Measurements from ENCODE around the gene ZNF777. TPM values are rescaled to one million over a fixed set of nuclear protein-coding genes. Genes with fewer than 3 reads are reported as not detected.
A peak's percentile ranks its signal among the peaks of the same experiment; 100 is the strongest.
"Not testable (repeated sequence)": the region's sequence is repeated elsewhere in the genome, so short reads cannot be mapped to it uniquely, and the experiment has no call there.

The ZNF777 gene
- total RNA-seq, 2 experiments from 2014 or later: 10.1 to 11.4 TPM

- peaks cover 9% of the 10 kb centered on the region for H3K4me1 Mint-ChIP-seq (ENCODE audit: low read depth)
- no peaks in the 10 kb centered on the region for H3K9me3 Mint-ChIP-seq
- CTCF ChIA-PET: interaction anchor here (0.9 to 2.7 kb wide), 12 partner anchors 8 to 318 kb away, joined by 3 to 21 read pairs (median 6); partner anchors contain the start of genes ZNF398, ZNF777 and ZNF783
- H3K27me3 Mint-ChIP-seq: no peaks in the 10 kb centered on the region
- H3K36me3 Mint-ChIP-seq: no peaks in the 10 kb centered on the region
- H3K4me3 Mint-ChIP-seq: no peak overlapping the region
- DNase-seq: no peak
- H3K27ac Mint-ChIP-seq: no peak overlapping the region
- POLR2A ChIA-PET: interaction anchor here (1.7 kb wide), 1 partner anchor 162 kb away, joined by 6 read pairs; the partner anchor contains the start of gene ZNF783
- intact Hi-C loops (cut with micrococcal nuclease): loop anchor here (2.0 to 5.0 kb wide), 3 partner anchors 161 to 436 kb away; partner anchors contain the start of genes ZNF398 and ZNF783
Observed at GRCh38 chr7:149423449-149424110, 37.3 kb downstream of the ZNF777 start.

- no peaks in the 10 kb centered on the region for H3K36me3 Mint-ChIP-seq
- POLR2A ChIA-PET: interaction anchor here (0.8 to 1.7 kb wide), 3 partner anchors 37 to 202 kb away, joined by 4 to 6 read pairs (median 5); partner anchors contain the start of gene ZNF783
- no peaks in the 10 kb centered on the region for H3K27me3 Mint-ChIP-seq
- no peaks in the 10 kb centered on the region for H3K9me3 Mint-ChIP-seq
- H3K27ac Mint-ChIP-seq: no peak overlapping the region
- peak overlapping the region; percentile 29 for H3K4me3 Mint-ChIP-seq
- peak; percentile 38 for DNase-seq
- H3K4me1 Mint-ChIP-seq (ENCODE audit: low read depth): peaks cover 9% of the 10 kb centered on the region
- intact Hi-C loops (cut with micrococcal nuclease): loop anchor here (1.0 to 5.0 kb wide), 6 partner anchors 37 to 436 kb away; partner anchors contain the start of genes ZNF398, ZNF746 and ZNF783
- CTCF ChIA-PET: interaction anchor here (0.7 to 2.7 kb wide), 21 partner anchors 9 to 319 kb away, joined by 3 to 21 read pairs (median 6); partner anchors contain the start of genes ZNF398, ZNF777 and ZNF783
Observed at GRCh38 chr7:149422914-149423301, 38.0 kb downstream of the ZNF777 start.

DNA sequence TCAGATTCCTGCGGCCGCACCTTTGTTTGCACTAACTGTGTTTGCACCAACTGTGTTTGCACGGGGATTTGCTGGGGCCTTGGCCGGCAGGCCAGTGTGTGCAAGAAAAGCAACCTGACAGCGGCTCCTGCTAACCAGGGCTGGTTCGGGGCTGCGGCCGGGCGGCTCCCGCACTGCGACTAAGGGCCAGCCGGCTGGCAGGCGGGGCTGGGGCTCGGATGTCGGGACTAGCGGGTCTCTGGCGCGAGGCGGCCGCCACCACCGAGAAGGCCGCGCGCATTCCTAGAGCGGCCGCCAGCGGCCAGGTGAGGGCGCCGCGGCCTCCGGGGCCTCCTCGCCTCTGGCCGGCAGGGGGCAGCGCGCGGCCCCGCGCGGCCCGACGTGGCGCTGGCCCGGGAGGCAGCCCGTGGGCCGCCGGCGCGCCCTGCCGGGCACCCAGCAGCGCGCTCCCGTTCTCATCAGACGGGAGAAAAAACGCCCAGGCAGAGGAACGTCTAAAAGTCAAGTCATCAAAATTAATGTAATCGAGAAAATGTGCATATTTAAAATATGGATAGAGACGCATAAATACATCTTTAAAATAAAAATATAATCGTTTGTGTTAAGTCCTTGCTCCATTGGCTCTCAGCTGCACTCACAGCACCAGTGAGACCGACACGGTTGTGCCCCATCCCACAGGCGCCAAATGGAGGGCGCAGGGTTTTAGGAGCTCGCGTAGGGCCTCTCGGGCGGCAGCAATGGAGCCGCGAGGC lies 38.5 kb downstream of the ZNF777 start:
- peak; percentile 80 for DNase-seq
- Mint-ChIP-seq H3K4me1 (ENCODE audit: low read depth) (peaks cover 9% of the 10 kb centered on the region), H3K36me3 (no peaks in the 10 kb centered on the region), H3K27ac (peak overlapping the region; percentile 51), H3K27me3 (no peaks in the 10 kb centered on the region), H3K4me3 (peak overlapping the region; percentile 72), H3K9me3 (no peaks in the 10 kb centered on the region)
- intact Hi-C loops (cut with micrococcal nuclease): loop anchor here (1.0 to 5.0 kb wide), 6 partner anchors 38 to 435 kb away; partner anchors contain the start of genes ZNF398, ZNF746 and ZNF783
- ChIA-PET POLR2A (interaction anchor here (0.6 to 1.7 kb wide), 6 partner anchors 21 to 202 kb away, joined by 3 to 6 read pairs (median 4); partner anchors contain the start of gene ZNF783), CTCF (interaction anchor here (0.7 to 2.7 kb wide), 24 partner anchors 9 to 320 kb away, joined by 3 to 21 read pairs (median 5); partner anchors contain the start of genes ZNF282, ZNF398, ZNF777 and ZNF783)

GRCh38 chr7:149420006-149420405 lies 40.9 kb downstream of the ZNF777 start:
- peaks cover 9% of the 10 kb centered on the region for H3K4me1 Mint-ChIP-seq (ENCODE audit: low read depth)
- intact Hi-C loops (cut with micrococcal nuclease): loop anchor here (5.0 kb wide), 2 partner anchors 273 to 433 kb away; partner anchors contain the start of gene ZNF398
- no peaks in the 10 kb centered on the region for H3K36me3 Mint-ChIP-seq
- no peak overlapping the region for H3K27ac Mint-ChIP-seq
- H3K9me3 Mint-ChIP-seq: no peaks in the 10 kb centered on the region
- CTCF ChIA-PET: no interaction called here
- POLR2A ChIA-PET: no interaction called here
- DNase-seq: no peak
- H3K4me3 Mint-ChIP-seq: no peak overlapping the region
- peaks cover 4% of the 10 kb centered on the region for H3K27me3 Mint-ChIP-seq

DNA sequence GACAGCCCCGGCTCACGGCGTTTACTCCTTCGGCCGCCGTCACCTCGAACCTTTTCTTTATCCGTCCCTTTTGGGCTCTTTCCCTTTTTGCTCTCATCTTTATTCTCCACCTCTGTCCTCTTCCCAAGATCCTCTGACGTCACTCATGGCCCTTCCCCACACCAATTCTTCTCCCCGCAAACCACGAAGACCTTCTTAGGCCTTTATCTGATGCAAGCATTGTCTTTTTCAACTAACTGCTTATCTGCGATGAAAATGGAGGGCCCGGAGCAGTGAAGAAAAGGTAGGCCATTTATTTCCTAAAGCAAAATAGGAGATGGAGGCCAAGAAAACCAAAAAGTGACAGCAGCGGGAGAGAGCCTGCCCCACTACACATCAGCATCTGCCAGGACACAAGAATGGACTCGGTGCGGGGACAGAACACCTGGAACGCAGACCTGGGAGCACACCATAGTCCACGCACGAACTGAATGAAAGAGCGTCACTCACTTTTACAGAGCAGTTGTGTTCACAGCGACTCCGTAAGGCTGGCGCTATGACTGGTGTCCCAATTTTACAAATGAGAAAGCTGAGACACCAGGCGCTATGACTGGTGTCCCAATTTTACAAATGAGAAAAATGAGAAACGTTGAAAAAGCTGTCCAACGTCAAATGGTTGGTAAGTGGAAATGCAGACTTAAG lies 45.3 kb downstream of the ZNF777 start:
- intact Hi-C loops (cut with micrococcal nuclease): no loop called here
- Mint-ChIP-seq H3K9me3 (no peaks in the 10 kb centered on the region), H3K4me3 (peak overlapping the region; percentile 5), H3K4me1 (ENCODE audit: low read depth) (peaks cover 5% of the 10 kb centered on the region), H3K27ac (no peak overlapping the region), H3K27me3 (peaks cover 30% of the 10 kb centered on the region), H3K36me3 (no peaks in the 10 kb centered on the region)
- no peak for DNase-seq
- CTCF ChIA-PET: interaction anchor here (0.6 kb wide), 1 partner anchor 67 kb away, joined by 3 read pairs; no protein-coding TSS in a partner anchor
- POLR2A ChIA-PET: no interaction called here

DNA sequence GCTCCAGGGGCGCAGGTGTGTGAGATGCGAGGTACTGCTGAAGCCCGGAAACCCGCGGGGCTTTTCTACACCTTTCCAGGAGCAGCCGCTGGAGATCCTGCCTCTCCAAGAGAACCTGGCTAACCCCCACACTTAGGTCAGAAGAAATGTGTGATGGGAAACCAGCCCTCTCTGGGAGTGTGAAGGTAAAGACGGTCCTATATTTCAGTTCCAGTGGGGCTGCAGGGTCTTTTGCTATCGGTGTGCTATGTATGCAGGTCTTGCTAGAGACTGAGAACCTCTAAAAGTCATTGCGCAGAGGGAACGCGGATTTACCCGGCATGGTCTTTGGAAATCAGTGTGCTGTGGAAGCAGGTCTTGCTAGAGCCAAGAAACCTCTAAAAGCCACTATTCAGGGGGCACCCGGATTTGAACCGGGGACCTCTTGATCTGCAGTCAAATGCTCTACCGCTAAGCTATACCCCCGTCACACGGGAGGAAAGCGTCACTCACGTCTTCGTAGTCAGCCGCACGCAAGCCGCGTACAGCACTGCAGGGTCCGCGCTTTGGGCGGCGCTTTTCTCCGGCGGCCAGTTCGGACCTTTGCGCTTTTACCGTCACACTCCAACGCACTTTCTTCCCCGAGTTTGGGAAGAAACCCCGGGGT lies 46.0 kb downstream of the ZNF777 start:
- peak; percentile 53 for DNase-seq
- no peaks in the 10 kb centered on the region for H3K9me3 Mint-ChIP-seq
- H3K4me1 Mint-ChIP-seq (ENCODE audit: low read depth): peaks cover 5% of the 10 kb centered on the region
- H3K4me3 Mint-ChIP-seq: peak overlapping the region; percentile 5
- no peaks in the 10 kb centered on the region for H3K36me3 Mint-ChIP-seq
- H3K27me3 Mint-ChIP-seq: peaks cover 30% of the 10 kb centered on the region
- CTCF ChIA-PET: interaction anchor here (0.6 to 2.9 kb wide), 2 partner anchors 8 to 68 kb away, joined by 3 to 12 read pairs; no protein-coding TSS in a partner anchor
- POLR2A ChIA-PET: no interaction called here
- no peak overlapping the region for H3K27ac Mint-ChIP-seq
- intact Hi-C loops (cut with micrococcal nuclease): no loop called here

- CTCF ChIA-PET: interaction anchor here (2.9 kb wide), 1 partner anchor 9 kb away, joined by 12 read pairs; no protein-coding TSS in a partner anchor
- Mint-ChIP-seq H3K4me3 (no peak overlapping the region), H3K9me3 (no peaks in the 10 kb centered on the region), H3K4me1 (ENCODE audit: low read depth) (peaks cover 5% of the 10 kb centered on the region), H3K36me3 (no peaks in the 10 kb centered on the region), H3K27me3 (peaks cover 31% of the 10 kb centered on the region), H3K27ac (no peak overlapping the region)
- intact Hi-C loops (cut with micrococcal nuclease): no loop called here
- no peak for DNase-seq
- POLR2A ChIA-PET: no interaction called here
Observed at GRCh38 chr7:149414171-149414570, 46.7 kb downstream of the ZNF777 start.

GRCh38 chr7:149413083-149413482 lies 47.8 kb downstream of the ZNF777 start:
- intact Hi-C loops (cut with micrococcal nuclease); H3K4me3 Mint-ChIP-seq; H3K4me1 Mint-ChIP-seq (ENCODE audit: low read depth); H3K36me3 Mint-ChIP-seq; H3K9me3 Mint-ChIP-seq; DNase-seq; H3K27ac Mint-ChIP-seq: not testable (repeated sequence)
- H3K27me3 Mint-ChIP-seq: peaks cover 33% of the 10 kb centered on the region
- POLR2A ChIA-PET: interaction anchor here (0.6 kb wide), 1 partner anchor 266 kb away, joined by 3 read pairs; no protein-coding TSS in a partner anchor
- CTCF ChIA-PET: interaction anchor here (2.9 kb wide), 1 partner anchor 10 kb away, joined by 12 read pairs; no protein-coding TSS in a partner anchor

DNA sequence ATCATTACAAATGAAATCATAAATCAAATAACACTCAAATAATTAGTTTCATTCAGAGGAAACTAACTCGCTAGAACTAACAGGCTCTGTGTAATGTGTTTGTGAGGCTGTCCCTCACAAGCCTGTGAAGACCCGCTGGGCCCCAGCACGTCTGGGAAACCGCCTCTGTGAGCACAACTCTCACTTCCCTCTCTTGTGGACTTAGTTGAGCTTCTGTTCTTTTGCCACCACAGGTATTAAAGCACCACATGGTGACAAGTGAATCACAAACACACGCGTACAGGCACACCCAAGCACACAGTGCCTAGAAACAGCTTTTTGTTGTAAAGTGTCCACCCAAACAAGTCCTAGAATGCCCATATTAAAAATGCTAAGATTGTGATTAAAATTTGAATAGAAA lies 51.0 kb downstream of the ZNF777 start:
- ChIA-PET POLR2A (no interaction called here), CTCF (no interaction called here)
- intact Hi-C loops (cut with micrococcal nuclease): no loop called here

GRCh38 chr7:149404825-149405224 lies 56.0 kb downstream of the ZNF777 start:
- CTCF ChIA-PET: interaction anchor here (1.1 kb wide), 1 partner anchor 94 kb away, joined by 4 read pairs; no protein-coding TSS in a partner anchor
- intact Hi-C loops (cut with micrococcal nuclease): no loop called here

More for the DNA sequence above, 51.0 kb downstream of the ZNF777 start:
- Mint-ChIP-seq H3K9me3 (no peaks in the 10 kb centered on the region), H3K27me3 (peaks cover 30% of the 10 kb centered on the region), H3K4me3 (no peak overlapping the region), H3K36me3 (no peaks in the 10 kb centered on the region), H3K4me1 (ENCODE audit: low read depth) (peaks cover 5% of the 10 kb centered on the region), H3K27ac (no peak overlapping the region)
- no peak for DNase-seq

DNA sequence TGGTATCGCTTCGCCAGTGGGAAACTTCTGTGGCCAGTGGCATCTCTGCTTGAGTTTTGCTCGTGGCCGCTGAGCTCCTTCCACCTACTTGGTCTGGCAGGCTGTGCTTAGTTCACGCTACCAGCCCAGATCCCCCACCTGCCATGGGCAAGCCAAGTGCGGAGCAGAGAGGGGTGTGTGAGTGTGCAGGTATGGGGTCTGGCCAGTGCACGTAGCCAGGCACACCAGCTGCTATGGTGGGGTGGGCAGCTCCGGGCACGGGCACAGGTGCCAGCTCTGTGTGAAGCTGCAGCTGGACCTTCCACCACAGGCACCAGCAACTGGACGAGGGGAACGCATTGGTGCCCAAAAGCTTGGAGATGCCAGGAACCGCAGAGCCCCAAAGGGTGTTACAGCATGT lies 56.5 kb downstream of the ZNF777 start:
- POLR2A ChIA-PET: no interaction called here
- peaks cover 12% of the 10 kb centered on the region for H3K27me3 Mint-ChIP-seq
- intact Hi-C loops (cut with micrococcal nuclease): no loop called here
- CTCF ChIA-PET: interaction anchor here (1.1 kb wide), 1 partner anchor 94 kb away, joined by 4 read pairs; no protein-coding TSS in a partner anchor
- H3K27ac Mint-ChIP-seq: no peak overlapping the region
- no peak overlapping the region for H3K4me3 Mint-ChIP-seq
- no peak for DNase-seq
- H3K4me1 Mint-ChIP-seq (ENCODE audit: low read depth): no peaks in the 10 kb centered on the region
- H3K36me3 Mint-ChIP-seq: no peaks in the 10 kb centered on the region
- H3K9me3 Mint-ChIP-seq: no peaks in the 10 kb centered on the region

More at GRCh38 chr7:149404825-149405224, 56.0 kb downstream of the ZNF777 start:
- POLR2A ChIA-PET: no interaction called here
- Mint-ChIP-seq H3K9me3 (no peaks in the 10 kb centered on the region), H3K4me1 (ENCODE audit: low read depth) (no peaks in the 10 kb centered on the region), H3K36me3 (no peaks in the 10 kb centered on the region), H3K27ac (no peak overlapping the region), H3K4me3 (no peak overlapping the region), H3K27me3 (peaks cover 12% of the 10 kb centered on the region)
- DNase-seq: no peak

All from activated CD4-positive, alpha-beta memory T cell treated with anti-CD3 and anti-CD28 coated beads for 36 hours (primary cell).